GM21528 (cell line): Measurements from ENCODE around the gene LDLRAD2.

Source experiments
- ATAC-seq: cut with Tn5 transposase; IDR thresholded peaks from one replicate; pipeline ENCODE4 v1.9.1; 2021; ENCODE audit warnings: mild to moderate bottlenecking, moderate library complexity; ENCODE audit not compliant: unreplicated experiment, low FRiP score

The LDLRAD2 gene

GRCh38 chr1:21874328-21874727 is 62.3 kb downstream of the LDLRAD2 start:
- no peak for ATAC-seq
